NOMO-1 treated with DMSO at 0.1 percent for 48 hours (cell line): ENCODE data around the gene ELL.
A peak's percentile ranks its signal among the peaks of the same experiment; 100 is the strongest.

Source experiments
- DNase-seq: peaks from one replicate; lab custom pipeline; 2025; ENCODE audit not compliant: unreplicated experiment; lab: John Stamatoyannopoulos, UW

The ELL gene

DNA sequence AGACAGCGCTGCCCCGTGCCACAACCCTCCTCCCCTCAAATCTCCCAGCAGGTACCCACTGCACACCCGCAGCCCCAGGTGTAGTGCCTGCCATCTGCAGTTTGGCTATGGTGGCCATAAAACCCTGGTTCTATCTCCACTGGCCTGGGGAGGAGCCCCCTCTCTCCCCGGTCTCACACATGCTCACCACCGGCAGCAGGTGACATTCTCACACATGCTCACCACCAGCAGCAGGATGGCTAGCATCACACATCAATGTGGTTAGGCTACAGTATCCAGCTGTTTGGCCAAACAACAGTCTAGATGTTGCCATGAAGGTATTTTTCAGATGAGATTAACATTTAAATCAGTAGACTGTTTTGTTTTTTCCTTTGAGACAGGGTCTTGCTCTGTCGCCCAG lies 31.1 kb downstream of the ELL start:
- no peak for DNase-seq

DNA sequence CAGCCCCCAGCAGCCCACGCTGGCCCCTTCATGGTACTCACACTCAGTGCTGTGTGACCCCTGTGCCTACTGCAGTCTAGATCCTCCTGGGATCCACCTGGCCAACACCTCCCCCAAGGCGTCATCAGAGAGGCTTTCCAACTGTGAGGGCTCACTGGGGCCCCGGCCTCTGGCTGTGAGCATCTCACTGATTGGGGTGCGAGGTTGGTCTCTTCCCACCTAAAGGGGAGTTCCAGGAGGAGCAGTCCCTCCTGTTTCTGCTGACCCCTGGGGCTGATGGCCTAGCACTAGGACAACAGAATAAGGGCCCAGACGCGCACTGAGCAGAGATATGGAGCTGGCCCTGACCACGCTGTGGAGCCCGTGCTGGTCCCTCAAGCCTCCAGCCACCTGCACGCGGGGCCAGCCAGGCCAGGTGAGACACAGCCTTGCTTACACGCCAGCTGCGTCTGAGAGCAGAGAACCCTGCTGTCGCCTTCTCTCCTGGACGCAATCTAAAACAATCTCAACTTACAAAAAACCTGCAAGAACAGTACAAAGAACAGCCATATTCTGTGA lies 32.2 kb downstream of the ELL start:
- no peak for DNase-seq

DNA sequence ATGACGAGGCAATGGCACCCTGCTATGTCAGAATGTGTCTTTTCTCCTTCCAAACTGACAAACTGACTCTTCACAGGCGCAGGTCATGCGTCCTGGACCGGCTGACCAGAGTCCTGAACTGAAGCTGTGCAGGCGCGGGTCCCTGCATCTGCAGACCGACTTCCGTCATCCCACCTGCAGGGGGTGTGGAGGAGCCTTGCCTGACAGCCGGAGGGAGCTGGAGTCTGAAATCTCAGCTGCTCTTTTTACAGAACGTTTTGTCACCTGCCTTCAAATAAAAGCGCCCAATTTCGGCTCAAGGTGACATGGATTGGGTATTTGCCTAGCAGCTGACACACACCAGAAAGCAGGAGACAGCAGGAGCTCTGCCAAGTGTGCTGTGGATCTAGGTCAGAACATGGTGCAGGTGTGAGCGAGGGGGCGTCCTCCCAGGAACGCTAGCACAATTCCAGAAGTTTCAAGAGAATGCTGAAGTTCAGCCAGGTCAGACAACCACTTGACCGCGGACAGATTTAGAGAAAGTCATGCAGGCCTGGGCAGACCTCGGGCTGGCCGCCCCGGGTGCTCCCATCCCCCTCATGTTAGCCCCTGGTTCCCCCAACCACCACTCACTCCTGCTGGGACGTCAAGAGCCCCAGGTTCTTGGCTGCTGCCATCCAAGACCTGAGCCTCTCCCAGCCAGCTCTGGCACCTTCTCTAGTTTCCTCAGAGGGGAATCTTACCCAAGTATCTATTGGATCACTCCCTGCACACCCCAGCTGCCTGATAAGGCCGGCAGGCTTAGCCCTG lies 32.8 kb downstream of the ELL start:
- DNase-seq, result no peak

DNA sequence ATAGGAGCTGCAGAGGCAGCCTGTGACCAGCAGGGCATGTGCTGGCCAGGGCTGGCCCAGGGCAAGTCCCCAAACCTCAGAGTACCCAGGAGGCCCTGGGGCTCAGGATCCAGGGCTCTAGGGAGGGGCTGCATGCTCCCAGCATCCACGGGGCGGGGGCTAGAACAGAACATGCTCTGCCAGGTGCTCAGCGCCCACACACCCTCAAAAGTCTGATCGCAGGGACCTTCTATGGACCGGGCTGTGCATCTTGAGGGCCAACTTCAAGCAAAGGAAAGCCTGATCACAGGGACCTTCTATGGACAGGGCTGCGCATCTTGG lies 33.5 kb downstream of the ELL start:
- no peak for DNase-seq

DNA sequence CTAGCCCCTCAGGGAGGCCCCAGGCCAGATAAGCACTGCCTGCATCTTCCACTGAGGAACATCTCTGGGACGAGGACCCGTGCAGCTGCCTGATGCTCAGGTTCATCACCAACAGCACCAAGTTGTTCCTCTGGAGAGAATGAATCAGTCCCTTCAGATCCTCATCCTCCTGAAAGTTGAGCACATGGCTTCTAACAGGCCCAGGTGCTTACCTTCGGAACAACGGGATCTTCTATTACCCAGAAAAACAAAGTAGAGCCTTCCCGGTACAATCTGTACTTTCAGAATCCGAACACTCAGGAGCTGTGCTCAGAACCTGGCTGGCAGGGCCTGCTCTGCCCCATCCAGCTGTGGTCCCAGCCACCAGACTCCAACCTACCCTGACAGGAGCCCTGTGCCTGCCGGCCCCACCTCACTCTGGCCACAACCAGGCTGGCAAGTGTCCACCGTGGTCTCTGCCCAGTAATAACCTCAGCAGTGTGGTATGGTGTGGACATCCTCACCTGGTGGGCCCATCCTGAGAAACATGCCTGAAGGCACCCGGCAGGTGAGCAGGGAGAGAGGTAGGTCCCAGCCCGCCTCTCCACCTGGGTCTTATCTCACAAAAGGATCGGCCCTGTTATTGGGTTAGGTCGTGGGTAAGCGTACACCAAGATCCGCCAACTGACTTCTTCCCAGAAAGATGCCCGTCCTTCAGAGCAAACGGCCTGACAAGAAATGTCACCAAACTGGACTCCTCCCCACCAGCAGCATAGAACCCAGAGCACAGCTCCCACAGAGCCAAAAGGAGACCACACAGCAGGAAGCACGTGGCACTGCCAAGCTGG lies 34.1 kb downstream of the ELL start:
- DNase-seq, result no peak

DNA sequence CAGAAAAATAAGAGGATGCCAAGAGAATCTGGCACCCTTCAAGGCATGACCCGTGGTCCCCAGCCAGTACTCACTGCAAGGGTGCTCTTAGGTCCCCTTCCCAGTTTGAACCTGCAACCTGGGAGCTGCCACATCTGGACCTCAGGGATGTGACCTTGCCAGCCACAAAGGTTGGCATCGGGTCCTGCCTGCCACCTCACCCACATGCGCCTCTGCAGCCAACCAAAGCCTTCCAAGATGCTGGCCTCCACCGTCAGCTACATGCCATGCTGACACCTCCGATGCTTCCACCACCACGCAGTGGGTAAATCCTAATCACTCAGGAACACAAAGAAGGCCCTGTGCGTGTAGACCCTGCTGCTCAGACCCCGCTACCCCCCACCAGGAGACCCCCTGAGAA lies 35.1 kb downstream of the ELL start:
- no peak for DNase-seq

DNA sequence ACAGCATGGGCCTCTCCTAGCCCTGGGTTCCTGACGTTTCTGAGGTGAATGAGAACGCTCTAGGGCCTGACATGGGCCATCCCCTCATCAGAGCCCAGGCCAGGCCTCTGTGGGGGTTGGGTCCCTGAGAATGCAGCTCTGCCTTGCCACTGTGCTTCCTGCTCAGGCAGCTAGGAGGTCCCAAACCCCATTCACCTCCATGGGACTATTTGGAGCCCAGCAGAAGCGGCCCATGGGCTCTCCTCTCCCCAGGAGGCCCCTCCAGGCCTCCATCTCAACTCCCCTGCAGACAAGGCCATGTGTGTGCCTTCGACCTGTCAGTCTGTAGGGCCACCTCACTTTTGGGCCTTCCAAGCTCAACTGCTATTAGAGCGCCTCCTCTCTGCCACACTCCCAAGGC lies 36.9 kb downstream of the ELL start:
- no peak for DNase-seq

DNA sequence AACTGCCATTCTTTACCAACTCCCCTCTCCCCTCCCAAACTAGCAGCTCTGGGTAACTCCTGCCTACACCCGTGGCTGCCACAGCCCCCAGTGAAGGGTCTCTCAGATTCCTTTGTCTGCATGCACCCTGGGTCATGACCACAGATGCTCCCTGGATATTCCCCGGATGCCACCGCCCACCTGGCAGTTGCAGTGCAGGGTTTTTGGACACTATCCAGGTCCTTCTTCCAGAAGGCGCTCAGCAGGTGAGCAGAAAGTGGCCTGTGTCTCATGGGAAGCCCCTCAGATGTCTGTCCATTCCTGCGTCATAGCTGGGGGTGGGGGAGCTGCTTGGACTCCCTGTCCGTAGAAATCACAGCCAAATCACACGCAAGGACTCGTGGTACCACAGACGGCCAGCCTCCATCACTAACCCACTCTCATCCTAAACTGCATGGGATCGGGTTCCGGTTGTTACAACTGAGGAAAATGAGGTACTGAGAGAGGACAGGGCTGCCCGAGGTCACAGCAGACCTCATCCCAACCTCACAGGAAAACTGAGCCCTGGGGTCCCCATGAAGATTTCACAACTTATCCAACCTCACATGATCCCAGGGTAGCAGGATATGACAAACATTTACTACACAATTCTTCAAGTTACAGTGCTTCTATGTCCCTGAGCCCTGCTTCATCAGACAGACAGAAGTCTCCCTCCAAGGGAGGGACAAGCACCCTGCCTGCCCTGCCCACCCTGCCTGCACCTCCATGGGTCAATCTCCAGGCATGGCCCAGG lies 38.6 kb downstream of the ELL start:
- DNase-seq, result no peak

DNA sequence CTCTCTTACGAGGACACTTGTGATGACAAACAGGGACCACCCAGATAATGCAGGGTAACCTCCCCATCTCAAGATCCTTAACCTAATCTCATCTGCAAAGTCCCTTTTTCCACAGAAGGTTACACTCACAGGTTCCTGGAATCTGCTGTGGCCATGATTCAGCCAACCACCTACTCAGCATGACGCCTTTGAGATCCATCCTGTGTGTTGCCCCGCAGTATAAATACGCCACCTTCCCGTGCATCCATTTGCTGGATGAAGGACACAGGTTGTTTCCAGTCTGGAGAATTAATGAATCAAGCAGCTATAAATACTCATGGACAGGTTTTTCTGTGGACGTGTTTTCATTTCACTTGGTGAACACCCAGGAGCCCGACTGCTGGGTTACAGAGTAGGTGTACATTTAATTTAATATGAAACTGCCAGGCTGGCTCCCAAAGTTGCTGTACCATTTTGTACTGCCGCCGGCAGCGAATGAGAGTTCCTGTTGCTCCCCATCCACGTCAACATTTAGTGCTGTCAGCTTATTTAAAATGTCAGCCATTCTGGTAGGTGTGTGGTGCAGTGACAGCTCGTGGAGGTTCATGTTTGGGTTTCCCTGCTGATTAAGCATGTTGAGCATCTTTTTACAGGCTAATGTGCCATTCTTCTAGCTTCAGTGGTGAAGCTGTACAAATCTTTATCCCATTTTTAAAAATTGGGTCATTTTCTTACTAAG lies 40.2 kb downstream of the ELL start:
- no peak for DNase-seq

DNA sequence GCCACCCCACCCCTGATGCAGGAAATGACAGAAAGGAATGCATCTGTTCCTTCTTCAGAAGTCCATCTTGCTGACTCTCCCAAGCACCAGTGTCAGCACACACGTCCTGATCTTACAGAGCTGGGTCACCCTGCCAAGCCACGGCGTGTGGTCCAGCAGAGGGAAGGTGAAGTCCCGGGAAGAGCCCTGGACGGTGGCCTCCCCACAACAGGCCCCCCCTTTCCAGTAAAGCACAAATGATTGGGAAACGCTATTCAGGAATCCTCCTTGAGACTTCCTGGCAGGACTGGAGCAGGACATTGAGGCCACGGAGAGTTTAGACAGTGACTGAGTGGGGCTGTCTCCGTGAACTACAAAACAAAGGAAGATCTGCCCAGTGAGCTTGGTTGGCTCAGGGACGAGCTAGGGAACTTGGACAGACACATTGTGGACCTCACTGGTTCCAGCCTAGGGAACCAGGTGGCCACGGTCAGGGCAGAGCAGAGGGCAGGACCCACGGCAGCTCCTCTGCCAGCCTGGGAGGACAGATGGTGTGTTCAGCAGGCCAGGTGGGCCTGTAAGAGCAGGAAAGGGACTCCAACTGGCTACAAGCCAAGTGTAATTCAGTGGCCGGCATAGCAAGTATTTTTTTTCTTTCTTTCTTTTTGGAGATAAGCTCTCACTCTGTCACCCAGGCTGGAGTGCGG lies 41.7 kb downstream of the ELL start:
- no peak for DNase-seq

DNA sequence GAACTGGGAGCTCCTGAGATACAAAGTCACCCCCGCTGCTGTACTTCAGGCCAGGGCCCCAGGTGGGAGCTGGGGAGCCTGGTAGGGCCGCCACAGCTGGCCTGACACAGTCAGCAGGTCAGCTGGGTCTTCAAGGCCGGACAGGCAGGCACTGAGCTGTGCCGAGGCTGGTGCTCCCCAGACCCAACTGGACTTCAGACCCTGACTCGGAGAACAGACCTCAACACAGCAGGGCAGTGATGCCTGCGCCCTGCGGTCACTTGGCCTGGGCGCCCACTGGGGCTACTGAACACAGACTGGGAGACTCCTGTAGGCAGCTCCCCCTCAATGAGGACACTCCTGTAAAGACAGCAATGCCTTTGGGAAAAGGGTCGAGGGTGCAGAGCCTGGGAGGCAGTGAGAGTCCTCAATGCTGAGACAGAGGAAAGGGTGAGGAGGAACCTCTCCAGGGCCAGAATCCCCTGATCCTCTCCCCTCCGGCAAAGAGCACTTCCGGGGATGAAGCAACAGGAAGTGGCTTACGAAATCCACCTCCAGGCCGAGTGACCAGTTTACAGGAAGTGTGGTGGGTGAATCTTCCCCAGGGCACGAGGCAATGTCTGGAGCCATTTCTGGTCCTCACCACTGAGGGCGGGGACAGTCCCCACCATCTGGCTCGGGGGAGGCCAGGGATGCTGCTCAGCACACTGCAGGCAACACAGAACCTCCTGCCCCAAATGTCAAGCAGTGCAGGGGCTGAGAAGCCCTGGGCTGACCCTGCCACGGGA lies 43.1 kb downstream of the ELL start:
- peak; percentile 95 for DNase-seq

DNA sequence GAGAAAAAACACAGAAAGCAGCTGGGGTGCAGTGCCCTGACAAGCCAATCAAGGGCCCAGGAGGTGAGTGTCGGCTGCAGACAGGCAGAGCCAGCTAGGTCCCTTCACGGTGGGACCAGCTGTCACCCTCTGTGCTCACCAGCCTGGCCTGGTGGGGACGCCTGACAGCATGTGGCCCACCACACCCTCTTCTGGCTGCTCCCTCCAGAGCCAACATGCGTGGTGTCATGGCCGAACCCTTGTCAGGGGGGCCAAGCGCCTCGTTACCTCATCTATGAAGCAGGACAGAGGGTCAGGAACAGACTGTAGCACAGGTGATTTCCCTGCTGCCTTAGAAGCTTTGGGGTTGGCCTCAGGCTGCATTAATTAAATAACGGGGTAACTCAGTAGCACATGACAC lies 43.9 kb downstream of the ELL start:
- no peak for DNase-seq

DNA sequence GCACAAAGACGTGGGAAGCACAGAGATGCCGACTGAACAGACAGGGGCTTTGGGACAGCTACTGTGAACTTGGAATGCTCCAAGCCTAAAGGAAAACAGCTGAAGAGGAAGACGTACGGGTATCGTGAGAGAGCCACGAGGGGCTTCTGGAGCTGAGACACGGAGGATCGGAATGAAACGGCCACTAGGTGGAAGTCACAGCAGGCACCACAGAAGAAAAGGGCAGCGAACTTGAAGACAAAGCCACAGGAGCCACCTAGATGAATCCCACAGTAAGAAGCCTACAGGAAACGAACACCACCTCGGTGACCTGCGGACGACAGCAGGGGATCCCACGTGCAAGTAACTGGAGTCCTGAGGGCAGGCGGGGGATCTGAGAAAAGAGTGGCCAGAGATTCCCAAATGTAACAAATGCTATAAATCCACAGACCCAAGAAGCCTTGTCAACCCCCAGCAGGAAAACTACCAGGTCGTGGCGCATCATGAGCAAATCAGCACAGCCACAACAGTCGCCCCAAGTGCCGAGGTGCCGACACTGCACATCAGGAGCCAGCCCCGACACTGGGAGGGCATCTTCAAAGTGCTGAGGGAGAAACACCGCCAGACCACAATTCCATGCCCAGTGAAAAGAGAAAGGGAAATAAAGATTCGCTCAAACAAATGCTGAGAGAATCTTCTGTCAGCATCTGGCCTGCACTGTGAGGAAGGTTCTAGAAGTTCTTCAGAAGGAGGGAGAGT lies 44.7 kb downstream of the ELL start:
- no peak for DNase-seq

DNA sequence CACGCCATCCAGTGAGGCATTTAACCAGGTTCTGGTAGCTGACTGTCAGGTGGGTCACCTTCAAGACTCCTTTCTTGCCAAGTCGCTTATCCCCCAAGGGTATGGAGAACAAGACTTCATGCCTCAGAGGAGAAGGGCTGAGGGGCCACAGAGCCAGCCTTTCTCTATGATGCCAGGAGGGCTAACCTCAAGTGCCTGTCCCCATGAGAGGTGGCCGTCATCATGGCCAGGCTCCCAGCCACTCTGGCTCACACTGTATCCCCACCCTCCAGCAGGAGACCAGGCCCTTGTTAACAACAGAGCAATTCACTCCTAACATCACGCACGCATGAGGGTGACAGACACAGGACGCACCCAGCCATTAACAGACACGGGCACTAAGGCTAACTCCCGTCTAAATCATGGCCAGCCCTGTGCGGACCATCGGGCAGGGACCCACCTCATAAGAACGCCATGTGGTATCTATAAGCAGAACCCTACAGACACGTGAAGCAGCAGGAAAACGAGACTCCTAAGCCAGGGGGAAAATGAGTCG lies 45.3 kb downstream of the ELL start:
- no peak for DNase-seq

DNA sequence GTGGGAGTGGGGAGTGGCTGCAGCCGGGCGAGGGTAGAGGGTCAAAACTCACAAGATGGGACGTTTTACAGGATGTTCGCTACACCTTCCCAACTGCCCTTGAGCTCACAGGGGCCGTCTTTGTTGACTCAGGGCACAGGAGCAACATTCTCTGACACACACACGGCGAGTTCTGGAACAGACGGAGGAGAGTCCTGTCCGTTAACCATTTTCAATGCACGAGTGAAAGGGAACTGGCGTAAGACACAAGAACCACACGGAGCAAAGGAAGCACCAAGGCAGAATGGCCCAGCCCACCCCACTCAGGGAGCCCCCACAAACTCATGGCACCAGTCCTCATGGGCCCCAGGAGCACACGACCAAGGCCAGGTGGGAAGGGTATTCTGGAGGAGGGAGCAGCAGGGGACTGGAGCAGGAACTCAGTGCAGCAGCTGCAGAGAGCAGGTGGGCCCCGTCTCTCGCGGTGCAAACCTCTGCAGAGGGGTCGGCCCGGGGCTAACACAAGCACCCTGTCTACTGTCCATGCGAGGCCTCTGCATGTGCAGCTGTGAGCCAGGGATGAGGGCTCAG lies 46.0 kb downstream of the ELL start:
- no peak for DNase-seq

DNA sequence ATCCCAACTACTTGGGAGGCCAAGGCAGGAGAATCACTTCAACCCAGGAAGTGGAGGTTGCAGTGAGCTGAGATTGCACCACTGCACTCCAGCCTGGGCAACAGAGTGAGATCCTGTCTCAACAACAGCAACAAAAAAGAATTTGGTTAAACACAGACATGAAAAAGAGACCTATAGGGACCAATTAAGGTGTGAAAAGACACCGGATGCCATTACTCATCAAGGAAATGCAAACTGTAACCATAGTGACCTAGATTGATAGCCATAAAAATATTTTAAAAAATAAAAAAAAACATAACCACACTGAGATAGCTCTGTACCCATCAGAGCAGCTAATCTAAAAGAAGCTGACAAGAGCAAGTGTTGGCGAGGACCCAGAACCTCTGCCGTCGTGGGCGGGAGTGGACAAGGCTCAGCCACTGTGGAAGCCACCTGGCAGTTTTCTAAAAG lies 46.8 kb downstream of the ELL start:
- DNase-seq, result no peak

DNA sequence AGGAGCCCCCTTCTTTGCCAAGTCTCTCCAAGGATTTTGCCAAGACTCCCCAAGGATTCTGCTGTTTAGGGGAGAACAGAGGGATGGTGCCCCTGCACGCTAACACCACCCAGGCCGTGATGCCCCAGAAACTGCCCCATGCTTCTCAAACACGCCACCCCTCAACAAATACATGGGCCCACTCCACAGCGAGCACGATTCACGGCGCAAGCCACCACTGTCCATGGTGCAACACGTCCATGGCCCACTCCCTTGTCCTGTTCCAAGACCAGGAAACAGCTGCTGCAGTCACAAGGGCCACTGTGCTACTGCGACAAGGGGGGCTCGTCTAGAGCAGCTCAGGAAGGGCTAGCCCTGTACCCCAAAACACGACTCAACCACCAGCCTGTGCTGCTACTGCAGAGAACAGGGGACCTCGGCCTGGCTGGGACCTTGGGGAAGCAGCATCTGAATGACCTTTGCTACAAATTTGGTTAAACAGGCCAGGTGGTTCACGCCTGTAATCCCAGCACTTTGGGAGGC lies 47.4 kb downstream of the ELL start:
- no peak for DNase-seq

DNA sequence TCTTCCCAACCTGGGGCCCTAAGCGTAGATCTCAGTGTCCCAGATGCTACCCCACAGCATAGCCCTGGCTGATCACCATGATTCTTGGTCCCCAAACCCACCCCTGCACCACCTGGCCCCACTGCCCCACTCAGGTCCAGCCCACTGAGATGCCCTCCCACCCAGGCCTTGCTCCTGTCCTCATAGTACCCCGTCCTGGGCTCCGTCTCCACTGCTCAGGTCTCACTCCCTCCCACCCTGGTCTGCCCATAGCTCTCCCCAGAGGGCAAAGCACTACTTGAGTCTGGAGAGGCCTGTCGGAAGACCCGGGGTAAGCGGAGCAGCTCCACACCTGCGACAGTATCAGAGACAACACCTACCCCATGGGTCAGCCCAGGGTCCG lies 48.2 kb downstream of the ELL start:
- no peak for DNase-seq
